Osteoblast (primary cell): ENCODE data around the gene EGFL8. TPM values are rescaled to one million over a fixed set of nuclear protein-coding genes. Genes with fewer than 3 reads are reported as not detected.

Experiments used
- DNase-seq: peaks from one replicate; pipeline ENCODE4 v3.0.0; 2011; ENCODE audit warnings: low spot score, mixed read lengths; ENCODE audit not compliant: insufficient read length; ENCODE audit errors: missing footprints
- H2AFZ ChIP-seq: 2 replicates; pipeline ENCODE4 v1.6.0; 2011; ENCODE audit warnings: mild to moderate bottlenecking, low read length
- H3K27ac ChIP-seq: 2 replicates; pipeline ENCODE4 v1.5.1; 2011; ENCODE audit warnings: mild to moderate bottlenecking, low read depth, low read length, moderate library complexity
- H3K27me3 ChIP-seq: 2 replicates; pipeline ENCODE4 v1.6.0; 2012; ENCODE audit warnings: mild to moderate bottlenecking, control low read depth, inconsistent platforms, low read length, moderate library complexity; ENCODE audit not compliant: insufficient read depth
- H3K36me3 ChIP-seq: 2 replicates; pipeline ENCODE4 v1.5.1; 2011; ENCODE audit warnings: mild to moderate bottlenecking, low read length, control low read depth, moderate library complexity; ENCODE audit not compliant: insufficient read depth
- H3K4me1 ChIP-seq: 2 replicates; pipeline ENCODE4 v1.5.1; 2011; ENCODE audit warnings: mild to moderate bottlenecking, low read length, control low read depth, moderate library complexity; ENCODE audit not compliant: insufficient read depth
- H3K4me2 ChIP-seq: 2 replicates; pipeline ENCODE4 v1.6.0; 2011; ENCODE audit warnings: mild to moderate bottlenecking, low read length; ENCODE audit not compliant: insufficient read depth
- H3K4me3 ChIP-seq: fragments of 200-600 bp; sonication (generic); 3 replicates; pipeline ENCODE4 v1.5.1; 2012; ENCODE audit warnings: mild to moderate bottlenecking, low read length, inconsistent platforms; ENCODE audit not compliant: insufficient read depth
- H3K79me2 ChIP-seq: 2 replicates; pipeline ENCODE4 v1.6.0; 2012; ENCODE audit warnings: mild to moderate bottlenecking, low read length, control low read depth, inconsistent platforms; ENCODE audit not compliant: insufficient read depth
- H3K9me3 ChIP-seq: 2 replicates; pipeline ENCODE4 v1.5.1; 2011; ENCODE audit warnings: low read depth, low read length, control low read depth
- H4K20me1 ChIP-seq: 2 replicates; pipeline ENCODE4 v1.6.0; 2012; ENCODE audit warnings: mild to moderate bottlenecking, low read length, control low read depth; ENCODE audit not compliant: insufficient read depth
- total RNA-seq: library from RNA; depleted of rRNA; stranded (reverse); fragments of >200 nt; gene quantifications from 2 replicates; pipeline ENCODE4 v1.2.3, GENCODE V29; 2012
- TF ChIP-seq, protein P1 (sequence below): IDR thresholded peaks from 2 replicates; pipeline ENCODE4 v1.5.1; 2011; ENCODE audit warnings: mild to moderate bottlenecking, low read depth, low read length, moderate library complexity; ENCODE audit errors: extremely low read depth

EGFL8 gene
- total RNA-seq, 1 donor, result 0.36 TPM

DNA sequence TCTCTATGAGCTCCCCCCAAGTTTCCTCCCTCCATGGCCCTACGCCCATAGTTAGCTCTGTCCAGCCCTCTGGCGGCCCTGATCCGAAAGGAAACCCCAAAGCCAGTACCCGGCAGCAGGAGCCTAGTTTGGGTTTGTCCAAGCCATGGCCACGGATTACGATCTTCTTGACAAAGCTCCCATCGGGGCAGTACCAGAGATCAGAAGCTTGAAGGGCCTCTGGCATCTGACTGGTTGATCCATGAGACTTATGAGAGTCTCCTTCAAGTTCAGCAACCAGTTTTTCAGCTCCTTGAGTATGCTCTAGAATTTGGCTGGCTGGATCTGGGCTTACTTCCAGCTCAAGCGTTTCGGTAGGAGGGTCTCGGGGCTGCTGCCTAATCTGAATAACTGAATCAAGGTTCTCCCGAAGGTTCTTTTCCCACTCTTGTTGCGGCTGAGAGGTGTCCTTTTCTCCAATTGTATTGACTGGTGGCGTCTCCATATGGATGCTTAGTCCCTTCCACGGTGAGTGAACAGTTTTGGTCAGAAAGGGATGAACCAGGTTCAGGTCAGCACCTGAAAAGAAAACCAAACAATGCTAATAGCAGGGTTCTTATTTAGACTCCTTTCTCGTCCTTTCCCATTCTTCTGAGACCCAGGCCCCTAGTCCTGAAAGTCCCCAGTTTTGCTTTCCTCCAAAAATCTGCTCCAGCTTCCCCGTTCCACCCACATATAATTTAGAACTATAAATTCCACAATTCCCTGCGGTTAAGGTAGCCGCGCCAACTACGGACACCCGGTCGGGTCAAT is 34.9 kb upstream of the EGFL8 start:
- H3K27ac ChIP-seq, result peak overlapping the region; percentile 55
- H4K20me1 ChIP-seq, result no peaks in the 10 kb centered on the region
- H3K9me3 ChIP-seq, result no peaks in the 10 kb centered on the region
- peaks cover 35% of the 10 kb centered on the region for H3K79me2 ChIP-seq
- H3K27me3 ChIP-seq, result no peaks in the 10 kb centered on the region
- peaks cover 33% of the 10 kb centered on the region for H3K4me1 ChIP-seq
- H3K36me3 ChIP-seq, result peaks cover 10% of the 10 kb centered on the region
- no peak for DNase-seq
- H3K4me3 ChIP-seq, result peak overlapping the region; percentile 95
- peak overlapping the region; percentile 99 for H3K4me2 ChIP-seq
- peak overlapping the region; percentile 88 for H2AFZ ChIP-seq
- TF ChIP-seq, protein P1, sequence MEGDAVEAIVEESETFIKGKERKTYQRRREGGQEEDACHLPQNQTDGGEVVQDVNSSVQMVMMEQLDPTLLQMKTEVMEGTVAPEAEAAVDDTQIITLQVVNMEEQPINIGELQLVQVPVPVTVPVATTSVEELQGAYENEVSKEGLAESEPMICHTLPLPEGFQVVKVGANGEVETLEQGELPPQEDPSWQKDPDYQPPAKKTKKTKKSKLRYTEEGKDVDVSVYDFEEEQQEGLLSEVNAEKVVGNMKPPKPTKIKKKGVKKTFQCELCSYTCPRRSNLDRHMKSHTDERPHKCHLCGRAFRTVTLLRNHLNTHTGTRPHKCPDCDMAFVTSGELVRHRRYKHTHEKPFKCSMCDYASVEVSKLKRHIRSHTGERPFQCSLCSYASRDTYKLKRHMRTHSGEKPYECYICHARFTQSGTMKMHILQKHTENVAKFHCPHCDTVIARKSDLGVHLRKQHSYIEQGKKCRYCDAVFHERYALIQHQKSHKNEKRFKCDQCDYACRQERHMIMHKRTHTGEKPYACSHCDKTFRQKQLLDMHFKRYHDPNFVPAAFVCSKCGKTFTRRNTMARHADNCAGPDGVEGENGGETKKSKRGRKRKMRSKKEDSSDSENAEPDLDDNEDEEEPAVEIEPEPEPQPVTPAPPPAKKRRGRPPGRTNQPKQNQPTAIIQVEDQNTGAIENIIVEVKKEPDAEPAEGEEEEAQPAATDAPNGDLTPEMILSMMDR, result no peak

- no peak overlapping the region for H3K4me3 ChIP-seq
- H3K4me2 ChIP-seq, result no peak overlapping the region
- peaks cover 26% of the 10 kb centered on the region for H3K79me2 ChIP-seq
- peaks cover 36% of the 10 kb centered on the region for H3K4me1 ChIP-seq
- no peak overlapping the region for H2AFZ ChIP-seq
- H3K27me3 ChIP-seq, result no peaks in the 10 kb centered on the region
- no peaks in the 10 kb centered on the region for H4K20me1 ChIP-seq
- no peak for DNase-seq
- H3K36me3 ChIP-seq, result no peaks in the 10 kb centered on the region
- TF ChIP-seq, protein P1, result no peak
- no peaks in the 10 kb centered on the region for H3K9me3 ChIP-seq
- no peak overlapping the region for H3K27ac ChIP-seq
Observed at GRCh38 chr6:32131439-32131948, 32.9 kb upstream of the EGFL8 start.

DNA sequence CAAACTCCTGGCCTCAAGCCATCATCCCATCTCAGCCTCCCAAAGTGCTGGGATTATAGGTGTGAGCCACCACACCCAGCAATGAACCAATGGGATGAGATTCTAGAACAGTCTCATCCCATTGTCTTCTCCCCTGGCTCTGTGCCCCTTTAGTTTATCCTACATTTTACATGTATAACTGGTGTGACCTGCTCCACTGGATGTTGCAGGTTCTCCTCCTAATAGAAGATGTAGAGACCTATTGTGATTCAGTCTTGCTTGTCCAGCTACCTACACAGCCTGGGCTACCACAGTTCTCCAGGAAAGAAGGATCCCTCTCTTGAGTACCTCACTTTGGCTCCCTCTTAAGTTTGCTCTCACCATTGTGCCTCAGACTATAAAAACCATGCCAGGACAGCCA is 32.3 kb upstream of the EGFL8 start:
- H3K9me3 ChIP-seq, result no peaks in the 10 kb centered on the region
- no peak overlapping the region for H2AFZ ChIP-seq
- DNase-seq, result no peak
- H3K4me3 ChIP-seq, result no peak overlapping the region
- H3K4me2 ChIP-seq, result no peak overlapping the region
- no peaks in the 10 kb centered on the region for H4K20me1 ChIP-seq
- no peak overlapping the region for H3K27ac ChIP-seq
- H3K27me3 ChIP-seq, result no peaks in the 10 kb centered on the region
- TF ChIP-seq, protein P1, result no peak
- no peaks in the 10 kb centered on the region for H3K36me3 ChIP-seq
- H3K4me1 ChIP-seq, result peaks cover 32% of the 10 kb centered on the region
- H3K79me2 ChIP-seq, result peaks cover 20% of the 10 kb centered on the region

GRCh38 chr6:32133786-32134185 is 30.6 kb upstream of the EGFL8 start:
- Histone ChIP-seq H3K9me3 (no peaks in the 10 kb centered on the region), H3K27ac (no peak overlapping the region), H3K4me2 (no peak overlapping the region), H3K4me3 (no peak overlapping the region), H2AFZ (peak overlapping the region; percentile 16), H3K27me3 (no peaks in the 10 kb centered on the region), H3K36me3 (no peaks in the 10 kb centered on the region), H3K4me1 (peaks cover 22% of the 10 kb centered on the region), H4K20me1 (no peaks in the 10 kb centered on the region), H3K79me2 (peaks cover 9% of the 10 kb centered on the region)
- DNase-seq, result peak; percentile 87
- TF ChIP-seq, protein P1, result no peak
